SKM-1 (cell line): Measurements from ENCODE around the gene TMEM108.

Experiments
- DNase-seq: peaks from one replicate; lab custom pipeline; 2025; ENCODE audit not compliant: unreplicated experiment; lab: John Stamatoyannopoulos, UW

The TMEM108 gene

GRCh38 chr3:133159498-133160475, 121.6 kb downstream of the TMEM108 start:
- DNase-seq, result no peak

- DNase-seq, result no peak
These were observed 123.5 kb downstream of the TMEM108 start for GRCh38 chr3:133161656-133162055.

GRCh38 chr3:133162265-133162664, 124.1 kb downstream of the TMEM108 start:
- DNase-seq, result no peak

- DNase-seq, result no peak
These were observed 124.6 kb downstream of the TMEM108 start for GRCh38 chr3:133162670-133163305.

GRCh38 chr3:133167340-133168024, 129.3 kb downstream of the TMEM108 start:
- DNase-seq, result no peak

- no peak for DNase-seq
These were observed 129.8 kb downstream of the TMEM108 start for GRCh38 chr3:133168025-133168401.

- no peak for DNase-seq
These were observed 131.3 kb downstream of the TMEM108 start for GRCh38 chr3:133169331-133170068.

GRCh38 chr3:133171831-133172230, 133.6 kb downstream of the TMEM108 start:
- DNase-seq, result no peak

GRCh38 chr3:133181392-133182150, 143.4 kb downstream of the TMEM108 start:
- DNase-seq, result no peak

- DNase-seq, result no peak
These were observed 149.7 kb downstream of the TMEM108 start for GRCh38 chr3:133187870-133188379.

- no peak for DNase-seq
These were observed 150.8 kb downstream of the TMEM108 start for GRCh38 chr3:133188996-133189395.

- DNase-seq, result no peak
These were observed 151.7 kb downstream of the TMEM108 start for GRCh38 chr3:133189893-133190292.

GRCh38 chr3:133191818-133192217, 153.6 kb downstream of the TMEM108 start:
- no peak for DNase-seq

- DNase-seq, result no peak
These were observed 154.3 kb downstream of the TMEM108 start for GRCh38 chr3:133192363-133192945.

GRCh38 chr3:133192967-133193366, 154.8 kb downstream of the TMEM108 start:
- no peak for DNase-seq

- DNase-seq, result no peak
These were observed 158.3 kb downstream of the TMEM108 start for GRCh38 chr3:133196527-133196926.

GRCh38 chr3:133197619-133198018, 159.4 kb downstream of the TMEM108 start:
- no peak for DNase-seq

GRCh38 chr3:133206921-133207320, 168.7 kb downstream of the TMEM108 start:
- DNase-seq, result no peak

GRCh38 chr3:133208184-133208583, 170.0 kb downstream of the TMEM108 start:
- no peak for DNase-seq
